Fibroblast of villous mesenchyme (primary cell): ENCODE data around the gene NR6A1. TPM values are rescaled to one million over a fixed set of nuclear protein-coding genes. Genes with fewer than 3 reads are reported as not detected.
A peak's percentile ranks its signal among the peaks of the same experiment; 100 is the strongest.

Experiments
- DNase-seq: peaks from one replicate; pipeline ENCODE4 v3.0.0-alpha.2; 2010; ENCODE audit warnings: low read depth
- H3K4me3 ChIP-seq: 2 replicates; pipeline ENCODE4 v1.5.1; 2011; ENCODE audit warnings: low read depth, mild to moderate bottlenecking, low read length
- total RNA-seq: library from RNA; depleted of rRNA; stranded (reverse); fragments of >200 nt; gene quantifications from 2 replicates; pipeline ENCODE4 v1.2.3, GENCODE V29; 2012
- TF ChIP-seq, protein P1 (sequence below): IDR thresholded peaks from 2 replicates; pipeline ENCODE4 v1.5.1; 2012; ENCODE audit warnings: low read depth, mild to moderate bottlenecking, low read length; ENCODE audit not compliant: insufficient read depth

Gene NR6A1
- total RNA-seq, 1 donor, result under 0.01 TPM

GRCh38 chr9:124659099-124659659 is 111.9 kb downstream of the NR6A1 start:
- TF ChIP-seq, protein P1, sequence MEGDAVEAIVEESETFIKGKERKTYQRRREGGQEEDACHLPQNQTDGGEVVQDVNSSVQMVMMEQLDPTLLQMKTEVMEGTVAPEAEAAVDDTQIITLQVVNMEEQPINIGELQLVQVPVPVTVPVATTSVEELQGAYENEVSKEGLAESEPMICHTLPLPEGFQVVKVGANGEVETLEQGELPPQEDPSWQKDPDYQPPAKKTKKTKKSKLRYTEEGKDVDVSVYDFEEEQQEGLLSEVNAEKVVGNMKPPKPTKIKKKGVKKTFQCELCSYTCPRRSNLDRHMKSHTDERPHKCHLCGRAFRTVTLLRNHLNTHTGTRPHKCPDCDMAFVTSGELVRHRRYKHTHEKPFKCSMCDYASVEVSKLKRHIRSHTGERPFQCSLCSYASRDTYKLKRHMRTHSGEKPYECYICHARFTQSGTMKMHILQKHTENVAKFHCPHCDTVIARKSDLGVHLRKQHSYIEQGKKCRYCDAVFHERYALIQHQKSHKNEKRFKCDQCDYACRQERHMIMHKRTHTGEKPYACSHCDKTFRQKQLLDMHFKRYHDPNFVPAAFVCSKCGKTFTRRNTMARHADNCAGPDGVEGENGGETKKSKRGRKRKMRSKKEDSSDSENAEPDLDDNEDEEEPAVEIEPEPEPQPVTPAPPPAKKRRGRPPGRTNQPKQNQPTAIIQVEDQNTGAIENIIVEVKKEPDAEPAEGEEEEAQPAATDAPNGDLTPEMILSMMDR, result no peak
- DNase-seq, result peak; percentile 97
- H3K4me3 ChIP-seq, result peak overlapping the region; percentile 68

GRCh38 chr9:124658165-124659017 is 112.7 kb downstream of the NR6A1 start:
- DNase-seq, result peak; percentile 94
- TF ChIP-seq, protein P1, result no peak

GRCh38 chr9:124657516-124657915 is 113.6 kb downstream of the NR6A1 start:
- TF ChIP-seq, protein P1, result no peak
- no peak for DNase-seq
- no peak overlapping the region for H3K4me3 ChIP-seq

More at GRCh38 chr9:124658165-124659017, 112.7 kb downstream of the NR6A1 start:
- peak overlapping the region; percentile 68 for H3K4me3 ChIP-seq

- H3K4me3 ChIP-seq, result no peak overlapping the region
- DNase-seq, result no peak
- TF ChIP-seq, protein P1, result no peak
Observed at GRCh38 chr9:124654431-124654830, 116.7 kb downstream of the NR6A1 start.

GRCh38 chr9:124652615-124653393 is 118.3 kb downstream of the NR6A1 start:
- peak; percentile 88 for DNase-seq
- H3K4me3 ChIP-seq, result no peak overlapping the region
- TF ChIP-seq, protein P1, result no peak

DNA sequence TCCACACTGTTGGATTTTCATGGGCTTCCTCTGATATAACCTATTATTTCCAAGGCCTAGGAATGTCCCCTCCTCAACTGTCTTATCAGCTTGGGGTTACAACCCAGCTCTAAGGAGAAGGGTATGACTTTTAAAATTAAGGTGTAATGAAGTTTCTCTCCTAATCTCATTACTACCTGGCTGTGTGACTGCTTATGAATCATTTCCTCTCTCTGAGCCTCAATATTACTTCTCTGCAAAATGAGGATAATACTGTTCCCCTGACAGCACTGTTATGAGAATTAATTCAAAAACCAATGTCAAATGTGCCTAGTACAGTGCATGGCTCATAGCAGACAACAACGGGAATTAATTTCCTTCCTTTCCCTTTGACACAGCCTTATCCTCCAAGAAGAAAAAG is 118.9 kb downstream of the NR6A1 start:
- H3K4me3 ChIP-seq, result no peak overlapping the region
- TF ChIP-seq, protein P1, result no peak
- no peak for DNase-seq
